Neural cell (in vitro differentiated cells): ENCODE measurements around the gene GSE1. TPM values are rescaled to one million over a fixed set of nuclear protein-coding genes. Genes with fewer than 3 reads are reported as not detected.

Source experiments
- H2AFZ ChIP-seq: fragments of 200-600, 300-800 bp; sonication (generic), shearing (Covaris generic); 2 replicates; pipeline ENCODE4 v1.6.0; 2014; ENCODE audit warnings: low read depth, mild to moderate bottlenecking, antibody characterized with exemption, low read length, moderate library complexity
- H3F3A ChIP-seq: fragments of 200-600 bp; shearing (Covaris generic); 2 replicates; pipeline ENCODE4 v1.6.1; 2016; ENCODE audit warnings: mild to moderate bottlenecking, moderate library complexity, mixed read lengths, antibody characterized with exemption, low read length; ENCODE audit not compliant: insufficient read depth, poor library complexity, severe bottlenecking
- H3K27ac ChIP-seq: fragments of 200-600, 300-800 bp; sonication (generic), shearing (Covaris generic); 2 replicates; pipeline ENCODE4 v1.5.1; 2014; ENCODE audit warnings: mild to moderate bottlenecking, low read length, moderate library complexity
- H3K27me3 ChIP-seq: fragments of 300-800, 200-600 bp; sonication (generic), shearing (Covaris generic); 2 replicates; pipeline ENCODE4 v1.6.0; 2014; ENCODE audit warnings: mild to moderate bottlenecking, low read depth, low read length, moderate library complexity; ENCODE audit not compliant: insufficient read depth
- H3K36me3 ChIP-seq: fragments of 300-800, 200-600 bp; sonication (generic), shearing (Covaris generic); 2 replicates; pipeline ENCODE4 v1.5.1; 2014; ENCODE audit warnings: mild to moderate bottlenecking, antibody characterized with exemption, low read length, moderate library complexity; ENCODE audit not compliant: insufficient read depth
- H3K4me2 ChIP-seq: fragments of 300-800, 200-600 bp; sonication (generic), shearing (Covaris generic); 2 replicates; pipeline ENCODE4 v1.6.0; 2014; ENCODE audit warnings: mild to moderate bottlenecking, low read length
- H3K4me3 ChIP-seq: fragments of 300-800, 200-600 bp; sonication (generic), shearing (Covaris generic); 2 replicates; pipeline ENCODE4 v1.5.1; 2014; ENCODE audit warnings: mild to moderate bottlenecking, low read length, moderate library complexity
- H3K79me2 ChIP-seq: fragments of 200-600 bp; shearing (Covaris generic); replicated peaks from 2 replicates; pipeline ENCODE4 v1.6.0; 2014; ENCODE audit warnings: mild to moderate bottlenecking, low read length, moderate library complexity; ENCODE audit not compliant: insufficient read depth
- H3K9ac ChIP-seq: fragments of 300-800, 200-600 bp; sonication (generic), shearing (Covaris generic); 2 replicates; pipeline ENCODE4 v1.6.1; 2016; ENCODE audit warnings: mild to moderate bottlenecking, low read length, mixed read lengths
- H3K9me2 ChIP-seq: fragments of 200-600 bp; shearing (Covaris generic); 2 replicates; pipeline ENCODE4 v1.6.1; 2016; ENCODE audit warnings: mild to moderate bottlenecking, low read length, mixed read lengths; ENCODE audit not compliant: insufficient read depth
- H3K9me3 ChIP-seq: fragments of 200-600, 300-800 bp; sonication (generic), shearing (Covaris generic); 2 replicates; pipeline ENCODE4 v1.6.1; 2016; ENCODE audit warnings: mild to moderate bottlenecking, mixed run types, low read length, moderate library complexity, mixed read lengths
- H4K20me1 ChIP-seq: fragments of 200-600 bp; shearing (Covaris generic); 2 replicates; pipeline ENCODE4 v1.6.1; 2016; ENCODE audit warnings: mild to moderate bottlenecking, mixed run types; ENCODE audit not compliant: insufficient read depth
- EP300 ChIP-seq: fragments of 450-650 bp; conservative IDR thresholded peaks from 2 replicates; pipeline ENCODE4 v1.6.1; 2014; ENCODE audit warnings: antibody characterized with exemption, mild to moderate bottlenecking, moderate library complexity; ENCODE audit not compliant: poor library complexity, severe bottlenecking
- EZH2 ChIP-seq: fragments of 200-600, 300-800 bp; shearing (Covaris generic), sonication (generic); IDR thresholded peaks from 2 replicates; pipeline ENCODE4 v1.6.1; 2014; ENCODE audit warnings: antibody characterized with exemption, low read length, borderline replicate concordance, mild to moderate bottlenecking; ENCODE audit not compliant: insufficient read depth, poor library complexity, severe bottlenecking
- MXI1 ChIP-seq: fragments of 450-650 bp; conservative IDR thresholded peaks from 2 replicates; pipeline ENCODE4 v1.6.1; 2014; ENCODE audit warnings: antibody characterized with exemption, mild to moderate bottlenecking; ENCODE audit not compliant: poor library complexity, severe bottlenecking
- POLR2AphosphoS5 ChIP-seq: IDR thresholded peaks from 2 replicates; pipeline ENCODE4 v1.6.1; 2012
- RAD21 ChIP-seq: fragments of 450-650 bp; conservative IDR thresholded peaks from 2 replicates; pipeline ENCODE4 v1.6.1; 2014; ENCODE audit warnings: antibody characterized with exemption, mild to moderate bottlenecking, moderate library complexity
- SMC3 ChIP-seq: fragments of 450-650 bp; conservative IDR thresholded peaks from 2 replicates; pipeline ENCODE4 v1.6.1; 2014; ENCODE audit warnings: antibody characterized with exemption, mild to moderate bottlenecking, moderate library complexity; ENCODE audit not compliant: poor library complexity
- TAF1 ChIP-seq: IDR thresholded peaks from 2 replicates; pipeline ENCODE4 v1.6.1; 2012; ENCODE audit warnings: low read depth
- polyA plus RNA-seq: library from polyadenylated mRNA; depleted of rRNA; stranded (reverse); fragments of >200 nt; gene quantifications from 2 replicates; pipeline ENCODE4 v1.2.3, GENCODE V29; 2014
- TF ChIP-seq, protein P1 (sequence below): fragments of 450-650 bp; IDR thresholded peaks from 2 replicates; pipeline ENCODE4 v1.5.1; 2014; ENCODE audit warnings: antibody characterized with exemption, mild to moderate bottlenecking, moderate library complexity; ENCODE audit not compliant: poor library complexity, severe bottlenecking
- TF ChIP-seq, protein P2 (sequence below): IDR thresholded peaks from 2 replicates; pipeline ENCODE4 v1.6.1; 2012; ENCODE audit warnings: borderline replicate concordance

Gene GSE1
- polyA plus RNA-seq, 1 donor from 2014 or later, result 35.6 TPM

DNA sequence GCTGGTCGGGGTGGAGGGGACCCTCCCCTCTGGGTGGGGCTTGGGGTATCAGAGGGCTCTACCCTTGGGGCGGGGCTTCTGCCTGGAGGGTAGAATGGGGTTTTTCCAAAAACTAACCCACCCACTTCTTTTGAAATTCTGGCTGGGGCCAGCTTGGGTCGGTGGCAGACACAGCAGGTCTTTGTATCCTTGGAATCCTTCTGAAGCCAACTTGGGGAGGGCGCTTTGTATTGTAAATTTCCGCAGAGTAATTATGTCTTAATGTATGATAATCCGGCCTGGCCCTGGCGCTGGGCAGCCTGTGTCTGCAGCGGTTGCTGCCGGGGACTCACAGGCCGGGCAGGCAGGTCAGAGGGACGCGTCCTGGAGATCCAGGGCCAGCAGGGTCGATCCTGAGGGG lies 33.9 kb upstream of the GSE1 start:
- no peak for TF ChIP-seq POLR2AphosphoS5
- TF ChIP-seq EZH2, result no peak
- TF ChIP-seq, protein P1, sequence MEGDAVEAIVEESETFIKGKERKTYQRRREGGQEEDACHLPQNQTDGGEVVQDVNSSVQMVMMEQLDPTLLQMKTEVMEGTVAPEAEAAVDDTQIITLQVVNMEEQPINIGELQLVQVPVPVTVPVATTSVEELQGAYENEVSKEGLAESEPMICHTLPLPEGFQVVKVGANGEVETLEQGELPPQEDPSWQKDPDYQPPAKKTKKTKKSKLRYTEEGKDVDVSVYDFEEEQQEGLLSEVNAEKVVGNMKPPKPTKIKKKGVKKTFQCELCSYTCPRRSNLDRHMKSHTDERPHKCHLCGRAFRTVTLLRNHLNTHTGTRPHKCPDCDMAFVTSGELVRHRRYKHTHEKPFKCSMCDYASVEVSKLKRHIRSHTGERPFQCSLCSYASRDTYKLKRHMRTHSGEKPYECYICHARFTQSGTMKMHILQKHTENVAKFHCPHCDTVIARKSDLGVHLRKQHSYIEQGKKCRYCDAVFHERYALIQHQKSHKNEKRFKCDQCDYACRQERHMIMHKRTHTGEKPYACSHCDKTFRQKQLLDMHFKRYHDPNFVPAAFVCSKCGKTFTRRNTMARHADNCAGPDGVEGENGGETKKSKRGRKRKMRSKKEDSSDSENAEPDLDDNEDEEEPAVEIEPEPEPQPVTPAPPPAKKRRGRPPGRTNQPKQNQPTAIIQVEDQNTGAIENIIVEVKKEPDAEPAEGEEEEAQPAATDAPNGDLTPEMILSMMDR, result no peak
- no peak for TF ChIP-seq SMC3
- no peak for TF ChIP-seq MXI1

GRCh38 chr16:85579923-85580580 lies 33.1 kb upstream of the GSE1 start:
- Histone ChIP-seq H3K9ac (no peak overlapping the region), H3K27ac (no peak overlapping the region), H3K4me3 (no peak overlapping the region), H3K36me3 (no peaks in the 10 kb centered on the region), H4K20me1 (peaks cover 4% of the 10 kb centered on the region), H2AFZ (no peak overlapping the region), H3K4me2 (no peak overlapping the region), H3K9me2 (no peaks in the 10 kb centered on the region), H3K79me2 (peaks cover 100% of the 10 kb centered on the region), H3K27me3 (no peaks in the 10 kb centered on the region), H3F3A (peaks cover 10% of the 10 kb centered on the region), H3K9me3 (no peaks in the 10 kb centered on the region)
- TF ChIP-seq POLR2AphosphoS5 (no peak), EZH2 (no peak), SMC3 (no peak), MXI1 (no peak), RAD21 (no peak), TAF1 (no peak), EP300 (no peak)
- TF ChIP-seq, protein P1, result no peak
- TF ChIP-seq, protein P2, sequence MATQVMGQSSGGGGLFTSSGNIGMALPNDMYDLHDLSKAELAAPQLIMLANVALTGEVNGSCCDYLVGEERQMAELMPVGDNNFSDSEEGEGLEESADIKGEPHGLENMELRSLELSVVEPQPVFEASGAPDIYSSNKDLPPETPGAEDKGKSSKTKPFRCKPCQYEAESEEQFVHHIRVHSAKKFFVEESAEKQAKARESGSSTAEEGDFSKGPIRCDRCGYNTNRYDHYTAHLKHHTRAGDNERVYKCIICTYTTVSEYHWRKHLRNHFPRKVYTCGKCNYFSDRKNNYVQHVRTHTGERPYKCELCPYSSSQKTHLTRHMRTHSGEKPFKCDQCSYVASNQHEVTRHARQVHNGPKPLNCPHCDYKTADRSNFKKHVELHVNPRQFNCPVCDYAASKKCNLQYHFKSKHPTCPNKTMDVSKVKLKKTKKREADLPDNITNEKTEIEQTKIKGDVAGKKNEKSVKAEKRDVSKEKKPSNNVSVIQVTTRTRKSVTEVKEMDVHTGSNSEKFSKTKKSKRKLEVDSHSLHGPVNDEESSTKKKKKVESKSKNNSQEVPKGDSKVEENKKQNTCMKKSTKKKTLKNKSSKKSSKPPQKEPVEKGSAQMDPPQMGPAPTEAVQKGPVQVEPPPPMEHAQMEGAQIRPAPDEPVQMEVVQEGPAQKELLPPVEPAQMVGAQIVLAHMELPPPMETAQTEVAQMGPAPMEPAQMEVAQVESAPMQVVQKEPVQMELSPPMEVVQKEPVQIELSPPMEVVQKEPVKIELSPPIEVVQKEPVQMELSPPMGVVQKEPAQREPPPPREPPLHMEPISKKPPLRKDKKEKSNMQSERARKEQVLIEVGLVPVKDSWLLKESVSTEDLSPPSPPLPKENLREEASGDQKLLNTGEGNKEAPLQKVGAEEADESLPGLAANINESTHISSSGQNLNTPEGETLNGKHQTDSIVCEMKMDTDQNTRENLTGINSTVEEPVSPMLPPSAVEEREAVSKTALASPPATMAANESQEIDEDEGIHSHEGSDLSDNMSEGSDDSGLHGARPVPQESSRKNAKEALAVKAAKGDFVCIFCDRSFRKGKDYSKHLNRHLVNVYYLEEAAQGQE, result no peak

More for the DNA sequence above, 33.9 kb upstream of the GSE1 start:
- Histone ChIP-seq H3K27me3 (no peaks in the 10 kb centered on the region), H3K36me3 (no peaks in the 10 kb centered on the region), H3K27ac (no peak overlapping the region), H3K9ac (no peak overlapping the region), H3K4me3 (no peak overlapping the region), H3K79me2 (peaks cover 100% of the 10 kb centered on the region), H2AFZ (no peak overlapping the region), H3K9me2 (no peaks in the 10 kb centered on the region), H3K9me3 (no peaks in the 10 kb centered on the region), H4K20me1 (peaks cover 8% of the 10 kb centered on the region), H3K4me2 (no peak overlapping the region), H3F3A (peaks cover 10% of the 10 kb centered on the region)
